ENCODE data around the gene WIF1.

Gene WIF1

GRCh38 chr12:65022960-65023359 lies 98.1 kb downstream of the WIF1 start:
- Mint-ChIP-seq H3K9me3 (no peaks in the 10 kb centered on the region), H3K27me3 (ENCODE audit: low read depth) (no peaks in the 10 kb centered on the region), H3K4me1 (ENCODE audit: low read depth) (no peaks in the 10 kb centered on the region), H3K36me3 (ENCODE audit: low read depth) (no peaks in the 10 kb centered on the region), H3K27ac (no peak overlapping the region), H3K4me3 (no peak overlapping the region)

- H3K27ac Mint-ChIP-seq: no peak overlapping the region
- H3K36me3 Mint-ChIP-seq (ENCODE audit: low read depth): no peaks in the 10 kb centered on the region
- H3K9me3 Mint-ChIP-seq: no peaks in the 10 kb centered on the region
- H3K4me1 Mint-ChIP-seq (ENCODE audit: low read depth): no peaks in the 10 kb centered on the region
- H3K4me3 Mint-ChIP-seq: no peak overlapping the region
- H3K27me3 Mint-ChIP-seq (ENCODE audit: low read depth): no peaks in the 10 kb centered on the region
Measured at GRCh38 chr12:65022421-65022820, 98.7 kb downstream of the WIF1 start.

- no peaks in the 10 kb centered on the region for H3K27me3 Mint-ChIP-seq (ENCODE audit: low read depth)
- H3K4me3 Mint-ChIP-seq: no peak overlapping the region
Measured at GRCh38 chr12:65019696-65020234, 101.3 kb downstream of the WIF1 start.

GRCh38 chr12:65016881-65017650 lies 104.0 kb downstream of the WIF1 start:
- H3K36me3 Mint-ChIP-seq (ENCODE audit: low read depth): no peaks in the 10 kb centered on the region
- no peaks in the 10 kb centered on the region for H3K27me3 Mint-ChIP-seq (ENCODE audit: low read depth)
- H3K9me3 Mint-ChIP-seq: no peaks in the 10 kb centered on the region
- no peak overlapping the region for H3K27ac Mint-ChIP-seq
- no peak overlapping the region for H3K4me3 Mint-ChIP-seq
- H3K4me1 Mint-ChIP-seq (ENCODE audit: low read depth): no peaks in the 10 kb centered on the region

More at GRCh38 chr12:65019696-65020234, 101.3 kb downstream of the WIF1 start:
- Mint-ChIP-seq H3K36me3 (ENCODE audit: low read depth) (no peaks in the 10 kb centered on the region), H3K27ac (no peak overlapping the region), H3K4me1 (ENCODE audit: low read depth) (no peaks in the 10 kb centered on the region), H3K9me3 (no peaks in the 10 kb centered on the region)

GRCh38 chr12:65015850-65016249 lies 105.3 kb downstream of the WIF1 start:
- no peak overlapping the region for H3K27ac Mint-ChIP-seq
- H3K4me3 Mint-ChIP-seq: no peak overlapping the region
- no peaks in the 10 kb centered on the region for H3K27me3 Mint-ChIP-seq (ENCODE audit: low read depth)
- no peaks in the 10 kb centered on the region for H3K9me3 Mint-ChIP-seq
- no peaks in the 10 kb centered on the region for H3K36me3 Mint-ChIP-seq (ENCODE audit: low read depth)
- H3K4me1 Mint-ChIP-seq (ENCODE audit: low read depth): no peaks in the 10 kb centered on the region

- no peak overlapping the region for H3K27ac Mint-ChIP-seq
- no peaks in the 10 kb centered on the region for H3K27me3 Mint-ChIP-seq (ENCODE audit: low read depth)
- H3K4me1 Mint-ChIP-seq (ENCODE audit: low read depth): no peaks in the 10 kb centered on the region
- no peaks in the 10 kb centered on the region for H3K9me3 Mint-ChIP-seq
- H3K4me3 Mint-ChIP-seq: no peak overlapping the region
- no peaks in the 10 kb centered on the region for H3K36me3 Mint-ChIP-seq (ENCODE audit: low read depth)
Measured at GRCh38 chr12:65014504-65015271, 106.4 kb downstream of the WIF1 start.

GRCh38 chr12:65010437-65010836 lies 110.7 kb downstream of the WIF1 start:
- no peaks in the 10 kb centered on the region for H3K27me3 Mint-ChIP-seq (ENCODE audit: low read depth)
- H3K27ac Mint-ChIP-seq: no peak overlapping the region
- H3K4me3 Mint-ChIP-seq: no peak overlapping the region
- H3K4me1 Mint-ChIP-seq (ENCODE audit: low read depth): no peaks in the 10 kb centered on the region
- H3K36me3 Mint-ChIP-seq (ENCODE audit: low read depth): no peaks in the 10 kb centered on the region
- no peaks in the 10 kb centered on the region for H3K9me3 Mint-ChIP-seq

- no peak overlapping the region for H3K27ac Mint-ChIP-seq
- no peaks in the 10 kb centered on the region for H3K9me3 Mint-ChIP-seq
- no peaks in the 10 kb centered on the region for H3K36me3 Mint-ChIP-seq (ENCODE audit: low read depth)
Measured at GRCh38 chr12:65005716-65006115, 115.4 kb downstream of the WIF1 start.

GRCh38 chr12:65004270-65004669 lies 116.8 kb downstream of the WIF1 start:
- Mint-ChIP-seq H3K9me3 (no peaks in the 10 kb centered on the region), H3K36me3 (ENCODE audit: low read depth) (no peaks in the 10 kb centered on the region), H3K27ac (no peak overlapping the region), H3K27me3 (ENCODE audit: low read depth) (no peaks in the 10 kb centered on the region), H3K4me1 (ENCODE audit: low read depth) (no peaks in the 10 kb centered on the region), H3K4me3 (no peak overlapping the region)

More at GRCh38 chr12:65005716-65006115, 115.4 kb downstream of the WIF1 start:
- Mint-ChIP-seq H3K4me3 (no peak overlapping the region), H3K27me3 (ENCODE audit: low read depth) (no peaks in the 10 kb centered on the region), H3K4me1 (ENCODE audit: low read depth) (no peaks in the 10 kb centered on the region)
